SK-N-SH (cell line): ENCODE data around the gene ACER2. TPM values are rescaled to one million over a fixed set of nuclear protein-coding genes. Genes with fewer than 3 reads are reported as not detected.

Experiments
- CTCF ChIA-PET: fragments of 300-600, 350-600 bp; formaldehyde crosslinking; extraction: SDS; loops from one replicate; lab custom pipeline; 2021; lab: Yijun Ruan, JAX
- POLR2A ChIA-PET: fragments of 350-600 bp; sonication (Branson Sonifier 250); formaldehyde crosslinking; extraction: SDS; loops from one replicate; lab custom pipeline; 2020; ENCODE audit warnings: antibody characterized with exemption, inconsistent platforms; lab: Yijun Ruan, JAX
- DNase-seq: peaks from one replicate; pipeline ENCODE4 v3.0.0; 2012
- H2AFZ ChIP-seq: fragments of 200-600 bp; sonication (generic); 2 replicates; pipeline ENCODE4 v1.8.1; 2016; ENCODE audit warnings: antibody characterized with exemption, mild to moderate bottlenecking, low read depth
- H3F3A ChIP-seq: fragments of 200-600 bp; sonication (generic); replicated peaks from 2 replicates; pipeline ENCODE3; 2016; ENCODE audit warnings: antibody characterized with exemption, mild to moderate bottlenecking; ENCODE audit not compliant: insufficient read depth
- H3K27ac ChIP-seq, 2 experiments: fragments of 200-500 bp in 1 of 2; fragments of 200-600 bp in 1 of 2; sonication (Bioruptor generic) in 1 of 2; sonication (generic), shearing (Covaris generic) in 1 of 2; 2 replicates each; pipeline versions ENCODE4 v1.5.1 to v1.6.1; 2014 to 2016; ENCODE audit warnings: low read depth in 2 of 2, inconsistent platforms in 1 of 2, low read length in 1 of 2, mild to moderate bottlenecking in 1 of 2, mixed read lengths in 1 of 2
- H3K27me3 ChIP-seq: fragments of 200-600 bp; sonication (generic), shearing (Covaris generic); 2 replicates; pipeline ENCODE4 v1.6.1; 2016; ENCODE audit warnings: mixed run types; ENCODE audit not compliant: insufficient read depth
- H3K36me3 ChIP-seq, 2 experiments: fragments of 200-500 bp in 1 of 2; fragments of 200-600 bp in 1 of 2; sonication (Bioruptor generic) in 1 of 2; sonication (generic) in 1 of 2; replicated peaks in 1 of 2; 2 replicates each; pipeline versions ENCODE3 to v1.5.1; 2014 to 2016; ENCODE audit warnings: low read length in 1 of 2, mild to moderate bottlenecking in 1 of 2; ENCODE audit not compliant: insufficient read depth in 2 of 2, control insufficient read depth in 1 of 2
- H3K4me1 ChIP-seq, 2 experiments: fragments of 200-500 bp in 1 of 2; fragments of 200-600 bp in 1 of 2; sonication (Bioruptor generic) in 1 of 2; sonication (generic), shearing (Covaris generic) in 1 of 2; 2 replicates each; pipeline versions ENCODE4 v1.5.1 to v1.6.1; 2014 to 2016; ENCODE audit warnings: low read depth in 1 of 2, low read length in 1 of 2, mixed run types in 1 of 2; ENCODE audit not compliant: insufficient read depth in 2 of 2, control insufficient read depth in 1 of 2
- H3K4me2 ChIP-seq: fragments of 200-600 bp; sonication (generic), shearing (Covaris generic); 2 replicates; pipeline ENCODE4 v1.6.1; 2017; ENCODE audit warnings: mixed run types
- H3K4me3 ChIP-seq, 2 experiments: fragments of 200-500 bp in 1 of 2; fragments of 200-600 bp in 1 of 2; sonication (Bioruptor generic) in 1 of 2; sonication (generic), shearing (Covaris generic) in 1 of 2; 2 replicates each; pipeline versions ENCODE4 v1.5.1 to v1.8.1; 2014 to 2016; ENCODE audit warnings: low read depth in 2 of 2, inconsistent platforms in 1 of 2, low read length in 1 of 2, mild to moderate bottlenecking in 1 of 2, mixed read lengths in 1 of 2, moderate library complexity in 1 of 2
- H3K79me2 ChIP-seq: fragments of 200-600 bp; sonication (generic); 2 replicates; pipeline ENCODE4 v1.8.1; 2017; ENCODE audit warnings: mild to moderate bottlenecking; ENCODE audit not compliant: insufficient read depth
- H3K9ac ChIP-seq: fragments of 200-600 bp; sonication (generic); 2 replicates; pipeline ENCODE4 v1.6.1; 2017; ENCODE audit warnings: mixed run types
- H3K9me2 ChIP-seq: fragments of 200-600 bp; sonication (generic); 2 replicates; pipeline ENCODE4 v1.6.1; 2017; ENCODE audit warnings: mixed run types
- H3K9me3 ChIP-seq: fragments of 200-600 bp; sonication (generic); 2 replicates; pipeline ENCODE4 v1.6.1; 2017; ENCODE audit warnings: mixed run types, mild to moderate bottlenecking, moderate library complexity
- H4K20me1 ChIP-seq: fragments of 200-600 bp; sonication (generic); 2 replicates; pipeline ENCODE4 v1.6.1; 2017; ENCODE audit warnings: mild to moderate bottlenecking, mixed run types; ENCODE audit not compliant: insufficient read depth
- CTCF ChIP-seq: fragments of 200-600 bp; sonication (generic); IDR thresholded peaks from 2 replicates; pipeline ENCODE4 v1.6.1; 2017; ENCODE audit warnings: antibody characterized with exemption, mild to moderate bottlenecking, moderate library complexity
- ELF1 ChIP-seq: IDR thresholded peaks from 2 replicates; pipeline ENCODE4 v1.4.0; 2012
- FOSL2 ChIP-seq: IDR thresholded peaks from 2 replicates; pipeline ENCODE4 v1.4.0; 2012; ENCODE audit warnings: low read depth, mild to moderate bottlenecking, moderate library complexity, borderline replicate concordance
- FOXJ3 ChIP-seq: sonication (generic); formaldehyde crosslinking; IDR thresholded peaks from 2 replicates; pipeline ENCODE4 v1.5.1; 2020; ENCODE audit warnings: mild to moderate bottlenecking, missing genetic modification reagents
- GABPA ChIP-seq: IDR thresholded peaks from 2 replicates; pipeline ENCODE4 v1.4.0; 2012; ENCODE audit warnings: low read depth, mild to moderate bottlenecking
- GATA2 ChIP-seq: sonication (generic); formaldehyde crosslinking; IDR thresholded peaks from 2 replicates; pipeline ENCODE4 v1.5.0; 2020; ENCODE audit warnings: mild to moderate bottlenecking, missing genetic modification reagents
- MEF2A ChIP-seq: IDR thresholded peaks from 2 replicates; pipeline ENCODE4 v1.4.0; 2012; ENCODE audit warnings: low read depth, borderline replicate concordance
- MXI1 ChIP-seq: IDR thresholded peaks from 2 replicates; pipeline ENCODE4 v1.6.1; 2012; ENCODE audit warnings: mild to moderate bottlenecking, low read depth, low read length, improper control_type of control experiment
- RFX5 ChIP-seq: IDR thresholded peaks from 2 replicates; pipeline ENCODE4 v1.6.1; 2012; ENCODE audit warnings: mild to moderate bottlenecking, improper control_type of control experiment, low read length
- RXRA ChIP-seq: IDR thresholded peaks from 2 replicates; pipeline ENCODE4 v1.4.0; 2012; ENCODE audit warnings: low read depth, mild to moderate bottlenecking, borderline replicate concordance
- SMC3 ChIP-seq: IDR thresholded peaks from 2 replicates; pipeline ENCODE4 v1.6.1; 2012; ENCODE audit warnings: low read depth, low read length, improper control_type of control experiment
- polyA plus RNA-seq, 3 experiments: library from polyadenylated mRNA; depleted of rRNA; stranded (reverse); fragments of >200 nt; gene quantifications; 2 replicates each; pipeline ENCODE4 v1.2.3, GENCODE V29; 2012
- TF ChIP-seq, protein P1 (sequence below): IDR thresholded peaks from 2 replicates; pipeline ENCODE4 v1.6.1; 2012; ENCODE audit warnings: mild to moderate bottlenecking, low read depth, low read length, moderate library complexity

Gene ACER2
- polyA plus RNA-seq, 1 of the 3 experiments (the other 2 are of a cell fraction): 1.3 TPM

DNA sequence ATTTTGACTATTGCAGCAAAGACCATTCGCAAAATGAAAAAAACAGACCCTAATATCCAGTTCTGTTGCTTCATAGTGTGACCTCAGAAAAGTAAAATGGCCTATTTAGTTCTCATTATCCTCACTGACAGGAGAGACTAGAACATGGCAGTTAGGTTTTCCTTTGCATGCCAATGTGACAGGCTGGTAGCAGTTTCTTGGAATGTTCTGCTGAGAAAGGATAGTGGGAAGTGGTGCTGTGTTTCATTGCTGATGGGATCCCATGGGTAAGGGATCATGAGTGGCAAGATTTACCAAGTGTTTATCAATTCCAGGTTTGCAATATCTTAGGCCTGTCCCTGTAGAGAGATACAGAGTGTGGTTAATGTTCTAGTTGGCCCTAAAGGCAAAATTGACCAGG is 88.5 kb downstream of the ACER2 start (continued):
- no peak for TF ChIP-seq MXI1
- TF ChIP-seq ELF1: no peak
- TF ChIP-seq FOXJ3: no peak
- no peak for TF ChIP-seq RFX5
- no peak for TF ChIP-seq MEF2A

- Histone ChIP-seq H2AFZ (no peak overlapping the region), H4K20me1 (no peaks in the 10 kb centered on the region), H3K27me3 (no peaks in the 10 kb centered on the region), H3K9me2 (no peaks in the 10 kb centered on the region), H3K4me2 (no peak overlapping the region), H3K36me3 (no peaks in the 10 kb centered on the region), H3K9me3 (no peaks in the 10 kb centered on the region), H3K4me3 (no peak overlapping the region), H3K27ac (no peak overlapping the region), H3K9ac (no peak overlapping the region), H3K79me2 (no peaks in the 10 kb centered on the region), H3K4me1 (peaks cover 0 to 7% of the 10 kb centered on the region in 2 experiments; a peak in 2 of 4 replicates), H3F3A (no peaks in the 10 kb centered on the region)
- no peak for DNase-seq
- POLR2A ChIA-PET: no interaction called here
- CTCF ChIA-PET: interaction anchor here (1.0 to 1.2 kb wide), 2 partner anchors 27 to 424 kb away, joined by 3 read pairs; no protein-coding TSS in a partner anchor
- TF ChIP-seq CTCF (no peak), FOSL2 (no peak), GATA2 (CRISPR knock-in tag) (no peak), SMC3 (no peak), GABPA (no peak), RXRA (no peak)
- TF ChIP-seq, protein P1, sequence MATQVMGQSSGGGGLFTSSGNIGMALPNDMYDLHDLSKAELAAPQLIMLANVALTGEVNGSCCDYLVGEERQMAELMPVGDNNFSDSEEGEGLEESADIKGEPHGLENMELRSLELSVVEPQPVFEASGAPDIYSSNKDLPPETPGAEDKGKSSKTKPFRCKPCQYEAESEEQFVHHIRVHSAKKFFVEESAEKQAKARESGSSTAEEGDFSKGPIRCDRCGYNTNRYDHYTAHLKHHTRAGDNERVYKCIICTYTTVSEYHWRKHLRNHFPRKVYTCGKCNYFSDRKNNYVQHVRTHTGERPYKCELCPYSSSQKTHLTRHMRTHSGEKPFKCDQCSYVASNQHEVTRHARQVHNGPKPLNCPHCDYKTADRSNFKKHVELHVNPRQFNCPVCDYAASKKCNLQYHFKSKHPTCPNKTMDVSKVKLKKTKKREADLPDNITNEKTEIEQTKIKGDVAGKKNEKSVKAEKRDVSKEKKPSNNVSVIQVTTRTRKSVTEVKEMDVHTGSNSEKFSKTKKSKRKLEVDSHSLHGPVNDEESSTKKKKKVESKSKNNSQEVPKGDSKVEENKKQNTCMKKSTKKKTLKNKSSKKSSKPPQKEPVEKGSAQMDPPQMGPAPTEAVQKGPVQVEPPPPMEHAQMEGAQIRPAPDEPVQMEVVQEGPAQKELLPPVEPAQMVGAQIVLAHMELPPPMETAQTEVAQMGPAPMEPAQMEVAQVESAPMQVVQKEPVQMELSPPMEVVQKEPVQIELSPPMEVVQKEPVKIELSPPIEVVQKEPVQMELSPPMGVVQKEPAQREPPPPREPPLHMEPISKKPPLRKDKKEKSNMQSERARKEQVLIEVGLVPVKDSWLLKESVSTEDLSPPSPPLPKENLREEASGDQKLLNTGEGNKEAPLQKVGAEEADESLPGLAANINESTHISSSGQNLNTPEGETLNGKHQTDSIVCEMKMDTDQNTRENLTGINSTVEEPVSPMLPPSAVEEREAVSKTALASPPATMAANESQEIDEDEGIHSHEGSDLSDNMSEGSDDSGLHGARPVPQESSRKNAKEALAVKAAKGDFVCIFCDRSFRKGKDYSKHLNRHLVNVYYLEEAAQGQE: no peak
These were observed 89.2 kb downstream of the ACER2 start for GRCh38 chr9:19498015-19498414.

Other genes starting within 250 kb of the ACER2 start
- 7.5 and 11.2 TPM in 2 replicates for gene DENND4C, start 178.3 kb upstream of the ACER2 start, polyA plus RNA-seq (2012; rRNA removed)
- 2,186 and 2,430 TPM in 2 replicates for gene RPS6, start 28.8 kb upstream of the ACER2 start, polyA plus RNA-seq (2012; rRNA removed)